Tibial artery (tissue), 4 donors: ENCODE measurements around the gene LCP1.

Source experiments
- DNase-seq, 2 donors: peaks; one replicate each; pipeline ENCODE4 v3.0.0-alpha.2; 2019
- H3K27ac ChIP-seq, 2 donors: fragments of 200-600 bp; sonication (generic) in 1 of 2; 1 replicate in 1 of 2; 2 replicates in 1 of 2; pipeline ENCODE4 v1.5.1; 2018 to 2019; ENCODE audit warnings: mild to moderate bottlenecking in 1 of 2
- H3K27me3 ChIP-seq, 2 donors: fragments of 200-600 bp; sonication (generic) in 1 of 2; one replicate each; pipeline versions ENCODE4 v1.5.1 to v1.6.0; 2016 to 2019
- H3K36me3 ChIP-seq, 3 donors: fragments of 200-600 bp; sonication (generic) in 2 of 3; one replicate each; pipeline ENCODE4 v1.5.1; 2016 to 2019; ENCODE audit warnings: mild to moderate bottlenecking in 2 of 3
- H3K4me1 ChIP-seq, 4 donors: fragments of 200-600 bp; sonication (generic) in 2 of 4; 1 replicate in 3 of 4; 2 replicates in 1 of 4; pipeline ENCODE4 v1.5.1; 2016 to 2019
- H3K4me3 ChIP-seq, 2 donors: fragments of 200-600 bp; sonication (generic) in 1 of 2; 1 replicate in 1 of 2; 2 replicates in 1 of 2; pipeline ENCODE4 v1.5.1; 2018 to 2019; ENCODE audit warnings: mild to moderate bottlenecking in 2 of 2
- H3K9me3 ChIP-seq, 3 donors: fragments of 200-600 bp; sonication (generic) in 1 of 3; one replicate each; pipeline ENCODE4 v1.5.1; 2016 to 2019
- intact Hi-C: fragments of 100-400 bp; cut with DNase I; formaldehyde crosslinking; loops from one replicate; pipeline ENCODE4 v1.15.0; 2023; ENCODE audit warnings: low total_unique reads
- TF ChIP-seq, protein P1 (sequence below), 2 experiments: fragments of 200-600 bp in 1 of 2; fragments of 450-650 bp in 1 of 2; IDR thresholded peaks; one replicate each; pipeline ENCODE4 v1.5.1; 2017 to 2019; ENCODE audit warnings: antibody characterized with exemption in 2 of 2, mild to moderate bottlenecking in 1 of 2, moderate library complexity in 1 of 2

The LCP1 gene

DNA sequence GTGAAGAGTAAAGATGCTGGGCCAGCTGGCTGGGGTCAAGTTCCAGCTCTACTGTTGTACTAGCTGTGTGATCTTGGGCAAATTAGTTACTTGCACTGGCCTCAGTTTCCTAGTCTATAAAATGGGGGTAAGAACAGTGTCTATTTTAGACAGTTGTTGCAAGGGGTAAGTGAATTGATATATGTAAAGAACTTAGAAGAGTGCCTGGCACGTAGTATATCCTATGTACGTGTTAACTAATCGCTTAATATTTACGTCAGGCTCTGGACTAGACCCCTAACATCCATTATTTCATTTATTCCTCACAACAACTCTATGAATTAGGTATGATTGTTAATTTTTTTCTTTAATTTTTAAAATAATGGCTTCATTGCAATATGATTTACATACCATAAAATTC is 3.7 kb upstream of the LCP1 start:
- H3K9me3 ChIP-seq, result no peaks in the 10 kb centered on the region
- DNase-seq, result no peak
- intact Hi-C loops, result no loop called here
- TF ChIP-seq, protein P1, sequence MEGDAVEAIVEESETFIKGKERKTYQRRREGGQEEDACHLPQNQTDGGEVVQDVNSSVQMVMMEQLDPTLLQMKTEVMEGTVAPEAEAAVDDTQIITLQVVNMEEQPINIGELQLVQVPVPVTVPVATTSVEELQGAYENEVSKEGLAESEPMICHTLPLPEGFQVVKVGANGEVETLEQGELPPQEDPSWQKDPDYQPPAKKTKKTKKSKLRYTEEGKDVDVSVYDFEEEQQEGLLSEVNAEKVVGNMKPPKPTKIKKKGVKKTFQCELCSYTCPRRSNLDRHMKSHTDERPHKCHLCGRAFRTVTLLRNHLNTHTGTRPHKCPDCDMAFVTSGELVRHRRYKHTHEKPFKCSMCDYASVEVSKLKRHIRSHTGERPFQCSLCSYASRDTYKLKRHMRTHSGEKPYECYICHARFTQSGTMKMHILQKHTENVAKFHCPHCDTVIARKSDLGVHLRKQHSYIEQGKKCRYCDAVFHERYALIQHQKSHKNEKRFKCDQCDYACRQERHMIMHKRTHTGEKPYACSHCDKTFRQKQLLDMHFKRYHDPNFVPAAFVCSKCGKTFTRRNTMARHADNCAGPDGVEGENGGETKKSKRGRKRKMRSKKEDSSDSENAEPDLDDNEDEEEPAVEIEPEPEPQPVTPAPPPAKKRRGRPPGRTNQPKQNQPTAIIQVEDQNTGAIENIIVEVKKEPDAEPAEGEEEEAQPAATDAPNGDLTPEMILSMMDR (IDR thresholded peaks at IDR 0.05), result no peak
- H3K4me3 ChIP-seq, result no peak overlapping the region
- H3K27me3 ChIP-seq, result no peaks in the 10 kb centered on the region
- no peak overlapping the region for H3K27ac ChIP-seq
- no peaks in the 10 kb centered on the region for H3K4me1 ChIP-seq
- no peaks in the 10 kb centered on the region for H3K36me3 ChIP-seq

GRCh38 chr13:46184277-46184699 is 2.3 kb upstream of the LCP1 start:
- Histone ChIP-seq H3K4me3 (no peak overlapping the region), H3K27ac (no peak overlapping the region), H3K27me3 (no peaks in the 10 kb centered on the region), H3K36me3 (no peaks in the 10 kb centered on the region), H3K9me3 (no peaks in the 10 kb centered on the region), H3K4me1 (no peaks in the 10 kb centered on the region)
- TF ChIP-seq, protein P1 (IDR thresholded peaks at IDR 0.05), result peak in 1 of 2 experiments; percentile 8
- no peak for DNase-seq
- intact Hi-C loops, result no loop called here

DNA sequence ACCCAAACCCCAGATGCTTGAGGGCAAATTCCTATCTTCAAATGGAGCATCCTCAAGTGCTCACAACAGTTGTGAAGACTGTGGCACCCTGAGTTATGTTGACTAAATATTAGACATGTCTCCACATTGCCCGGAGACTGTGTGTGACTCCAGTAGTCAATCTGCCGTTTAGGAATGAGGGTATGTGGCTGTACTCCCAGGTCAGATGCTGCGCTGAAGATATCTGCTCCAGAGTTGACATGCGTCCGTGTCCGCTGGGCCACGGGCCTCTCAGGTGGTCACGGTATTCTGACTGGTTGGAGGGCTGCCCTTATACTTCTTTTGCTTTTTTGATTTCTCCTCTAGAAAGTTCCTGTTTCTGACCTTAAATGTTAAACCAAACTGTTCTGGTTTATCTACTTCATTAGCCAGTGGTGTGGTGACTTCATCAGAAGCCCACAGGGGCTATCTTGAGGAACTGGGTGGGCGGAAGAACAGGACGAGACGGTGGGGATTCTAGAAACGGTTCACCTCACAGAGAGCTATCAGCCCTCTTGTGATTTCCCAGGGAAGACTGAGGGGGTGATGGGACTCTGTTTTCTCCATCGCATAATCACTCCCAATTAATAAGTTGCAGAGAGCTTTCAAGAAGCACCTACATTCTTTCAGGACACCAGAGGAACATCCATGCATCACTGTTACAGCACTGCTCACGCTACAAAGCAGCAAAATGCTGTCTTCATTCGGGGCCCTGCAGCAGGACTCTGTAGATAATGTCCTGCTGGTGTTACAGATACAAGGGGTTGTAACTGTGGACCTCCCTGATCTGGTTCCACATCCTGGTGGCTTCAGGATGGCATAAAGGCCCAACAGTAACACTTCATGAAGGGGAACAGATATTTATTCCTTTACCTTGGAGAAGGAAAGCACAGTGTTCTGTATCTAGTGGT is 1.3 kb upstream of the LCP1 start:
- no peak overlapping the region for H3K4me3 ChIP-seq
- no peak overlapping the region for H3K27ac ChIP-seq
- no peak for DNase-seq
- no peaks in the 10 kb centered on the region for H3K9me3 ChIP-seq
- no peaks in the 10 kb centered on the region for H3K27me3 ChIP-seq
- H3K4me1 ChIP-seq, result no peaks in the 10 kb centered on the region
- TF ChIP-seq, protein P1 (IDR thresholded peaks at IDR 0.05), result no peak
- H3K36me3 ChIP-seq, result no peaks in the 10 kb centered on the region
- intact Hi-C loops, result no loop called here

DNA sequence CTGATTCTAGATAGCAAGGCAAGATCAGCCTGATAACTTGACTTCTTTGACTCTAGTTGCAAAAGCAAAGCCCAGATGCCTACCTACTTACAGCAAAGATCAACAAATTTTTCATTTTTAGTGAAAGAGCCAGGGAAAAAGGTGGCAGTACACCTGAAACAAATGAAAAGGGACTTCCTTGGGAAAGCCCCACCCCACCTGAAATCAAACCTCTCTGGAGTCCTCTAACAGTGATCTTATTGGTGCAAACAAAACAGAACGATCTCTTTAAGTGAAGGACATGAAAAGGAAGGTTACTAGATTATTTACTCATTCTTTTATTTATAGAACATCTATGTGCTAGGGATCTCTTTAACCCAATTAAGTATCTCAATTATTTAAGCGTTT is 507 bp upstream of the LCP1 start:
- Histone ChIP-seq H3K27ac (no peak overlapping the region), H3K9me3 (no peaks in the 10 kb centered on the region), H3K4me1 (no peaks in the 10 kb centered on the region), H3K36me3 (no peaks in the 10 kb centered on the region), H3K4me3 (no peak overlapping the region), H3K27me3 (no peaks in the 10 kb centered on the region)
- DNase-seq, result no peak
- intact Hi-C loops, result no loop called here
- TF ChIP-seq, protein P1 (IDR thresholded peaks at IDR 0.05), result no peak

DNA sequence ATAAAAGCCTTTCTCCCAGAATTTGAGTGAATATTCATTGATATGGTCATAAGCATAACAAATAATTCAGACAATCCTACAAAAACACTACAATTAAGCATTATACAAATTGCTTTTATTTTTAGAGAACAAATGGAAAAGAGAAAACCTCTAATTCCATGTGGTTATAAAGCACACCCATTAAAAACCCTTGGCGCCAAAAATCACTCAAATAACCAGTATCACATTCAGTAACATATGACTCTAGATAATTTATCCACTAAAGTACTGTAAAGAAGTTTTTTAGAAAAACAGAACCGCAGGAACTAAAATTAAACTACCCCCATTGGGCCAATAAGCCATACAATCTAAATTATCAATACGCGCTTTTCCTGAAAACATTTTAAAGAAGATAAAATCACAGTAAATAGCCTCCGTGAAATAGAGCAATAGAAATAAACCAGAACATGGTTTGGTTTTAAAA is 569 bp downstream of the LCP1 start:
- Histone ChIP-seq H3K9me3 (no peaks in the 10 kb centered on the region), H3K4me1 (no peaks in the 10 kb centered on the region), H3K27ac (no peak overlapping the region), H3K36me3 (no peaks in the 10 kb centered on the region), H3K27me3 (no peaks in the 10 kb centered on the region), H3K4me3 (peak overlapping the region; percentile 19 to 23)
- TF ChIP-seq, protein P1 (IDR thresholded peaks at IDR 0.05), result no peak
- intact Hi-C loops, result no loop called here
- no peak for DNase-seq
